GM23338 (cell line): ENCODE measurements around the gene DDN. TPM values are rescaled to one million over a fixed set of nuclear protein-coding genes. Genes with fewer than 3 reads are reported as not detected.

Experiments
- ATAC-seq: fragments of 200-7000 bp; cut with Tn5 transposase; 3 replicates; pipeline ENCODE4 v1.9.1; 2020
- DNase-seq: peaks from one replicate; pipeline ENCODE4 v3.0.0-alpha.2; 2015; ENCODE audit warnings: low spot score
- H2AFZ ChIP-seq: fragments of 200-600 bp; sonication (generic); 2 replicates; pipeline ENCODE4 v1.8.0; 2016; ENCODE audit warnings: antibody characterized with exemption, mild to moderate bottlenecking, moderate library complexity
- H3F3A ChIP-seq: fragments of 200-600 bp; sonication (generic); replicated peaks from 2 replicates; pipeline ENCODE4 v1.8.0; 2017; ENCODE audit warnings: antibody characterized with exemption, mixed run types, low read depth
- H3K27ac ChIP-seq: fragments of 200-600 bp; sonication (generic); 2 replicates; pipeline ENCODE4 v1.6.1; 2016; ENCODE audit warnings: low read depth
- H3K27me3 ChIP-seq: fragments of 200-600 bp; sonication (generic); 2 replicates; pipeline ENCODE4 v1.8.0; 2016; ENCODE audit warnings: mild to moderate bottlenecking, mixed run types, moderate library complexity; ENCODE audit not compliant: insufficient read depth
- H3K36me3 ChIP-seq: fragments of 200-600 bp; sonication (generic); 2 replicates; pipeline ENCODE4 v1.8.0; 2016; ENCODE audit warnings: mild to moderate bottlenecking; ENCODE audit not compliant: insufficient read depth
- H3K4me1 ChIP-seq: fragments of 200-600 bp; sonication (generic); 2 replicates; pipeline ENCODE4 v1.8.0; 2016; ENCODE audit warnings: mild to moderate bottlenecking, moderate library complexity; ENCODE audit not compliant: insufficient read depth
- H3K4me2 ChIP-seq: fragments of 200-600 bp; sonication (generic); 2 replicates; pipeline ENCODE4 v1.7.1; 2017; ENCODE audit warnings: mixed run types
- H3K4me3 ChIP-seq: fragments of 200-600 bp; sonication (generic); 2 replicates; pipeline ENCODE4 v1.6.1; 2016; ENCODE audit warnings: mixed run types
- H3K79me2 ChIP-seq: fragments of 200-600 bp; sonication (generic); replicated peaks from 2 replicates; pipeline ENCODE4 v1.8.0; 2017; ENCODE audit warnings: mild to moderate bottlenecking; ENCODE audit not compliant: insufficient read depth
- H3K9me2 ChIP-seq: fragments of 200-600 bp; sonication (generic); 2 replicates; pipeline ENCODE4 v1.8.0; 2017; ENCODE audit not compliant: insufficient read depth
- H4K20me1 ChIP-seq: fragments of 200-600 bp; sonication (generic); replicated peaks from 2 replicates; pipeline ENCODE4 v1.8.0; 2017; ENCODE audit warnings: mild to moderate bottlenecking; ENCODE audit not compliant: insufficient read depth
- H3K27ac Mint-ChIP-seq: 2 replicates; pipeline ENCODE4 v1.8.0; 2020; ENCODE audit warnings: inconsistent platforms, mild to moderate bottlenecking, moderate library complexity, mixed read lengths
- H3K27me3 Mint-ChIP-seq: 3 replicates; pipeline ENCODE4 v1.8.0; 2022; ENCODE audit warnings: low read depth, mild to moderate bottlenecking, moderate library complexity, mixed read lengths, inconsistent platforms; ENCODE audit not compliant: insufficient read depth, poor library complexity
- H3K36me3 Mint-ChIP-seq: 3 replicates; pipeline ENCODE4 v1.8.0; 2021; ENCODE audit warnings: low read depth, mild to moderate bottlenecking, inconsistent platforms, moderate library complexity, mixed read lengths
- H3K4me1 Mint-ChIP-seq: 3 replicates; pipeline ENCODE4 v1.8.0; 2020; ENCODE audit warnings: mild to moderate bottlenecking, inconsistent platforms, mixed read lengths
- H3K4me3 Mint-ChIP-seq: 3 replicates; pipeline ENCODE4 v1.8.0; 2021; ENCODE audit warnings: moderate library complexity, mild to moderate bottlenecking, inconsistent platforms, mixed read lengths
- H3K9me3 Mint-ChIP-seq: 3 replicates; pipeline ENCODE4 v1.8.0; 2020; ENCODE audit warnings: moderate library complexity, mild to moderate bottlenecking, inconsistent platforms, mixed read lengths
- POLR2AphosphoS5 ChIP-seq: IDR thresholded peaks from 2 replicates; pipeline ENCODE4 v1.6.1; 2016; ENCODE audit warnings: antibody characterized with exemption, low read depth
- REST ChIP-seq: IDR thresholded peaks from one replicate; pipeline ENCODE4 v1.6.1; 2018; ENCODE audit warnings: antibody characterized with exemption; ENCODE audit not compliant: unreplicated experiment
- polyA plus RNA-seq: library from polyadenylated mRNA; unstranded; fragments of >200 nt; fragmentation: Nextera tagmentation; extraction: Ambion mirVana; gene quantifications from 2 replicates; pipeline ENCODE4 v1.2.1, GENCODE V29; 2016
- total RNA-seq: library from RNA; depleted of rRNA; stranded (reverse); fragments of >200 nt; shearing (Covaris generic); gene quantifications from 2 replicates; pipeline ENCODE4 v1.2.3, GENCODE V29; 2014
- TF ChIP-seq, protein P1 (sequence below), 2 experiments: fragments of 200-600 bp in 1 of 2; sonication (generic) in 1 of 2; conservative IDR thresholded peaks; 2 replicates each; pipeline versions ENCODE4 v1.5.1 to v1.6.1; 2016 to 2017; ENCODE audit warnings: antibody characterized with exemption in 2 of 2, low read depth in 2 of 2, mild to moderate bottlenecking in 2 of 2, moderate library complexity in 1 of 2
- TF ChIP-seq, protein P2 (sequence below): IDR thresholded peaks from 2 replicates; pipeline ENCODE4 v1.6.1; 2016; ENCODE audit warnings: antibody characterized with exemption

DDN gene
- total and polyA plus RNA-seq, 2 experiments from 2014 or later: 0.10 TPM; not detected in 1

GRCh38 chr12:49033611-49034285, 34.6 kb upstream of the DDN start:
- no peaks in the 10 kb centered on the region for H3K79me2 ChIP-seq
- no peak overlapping the region for H3K4me2 ChIP-seq
- H3K27me3 ChIP-seq: no peaks in the 10 kb centered on the region
- H3K36me3 Mint-ChIP-seq: peaks cover 74% of the 10 kb centered on the region
- H3K4me1 ChIP-seq: no peaks in the 10 kb centered on the region
- H3K4me3 ChIP-seq: no peak overlapping the region
- H4K20me1 ChIP-seq: peaks cover 8% of the 10 kb centered on the region; the same call in 1 of the 2 replicates
- H3K27ac ChIP-seq: no peak overlapping the region
- H3K27ac Mint-ChIP-seq: no peak overlapping the region
- no peaks in the 10 kb centered on the region for H3K9me2 ChIP-seq
- no peak for TF ChIP-seq POLR2AphosphoS5
- no peak for DNase-seq
- H3K27me3 Mint-ChIP-seq: peaks cover 9% of the 10 kb centered on the region
- no peaks in the 10 kb centered on the region for H3K9me3 Mint-ChIP-seq
- ATAC-seq: no peak
- H3K4me1 Mint-ChIP-seq: no peaks in the 10 kb centered on the region
- H2AFZ ChIP-seq: no peak overlapping the region
- peaks cover 17% of the 10 kb centered on the region for H3K36me3 ChIP-seq
- no peaks in the 10 kb centered on the region for H3F3A ChIP-seq
- H3K4me3 Mint-ChIP-seq: no peak overlapping the region; the same call in 2 of the 3 replicates

- H3K9me3 Mint-ChIP-seq: no peaks in the 10 kb centered on the region
These were observed 33.7 kb upstream of the DDN start for GRCh38 chr12:49032679-49033447.

More at GRCh38 chr12:49032679-49033447, 33.7 kb upstream of the DDN start:
- peaks cover 11% of the 10 kb centered on the region for H3K27me3 Mint-ChIP-seq
- Histone ChIP-seq H3K27ac (no peak overlapping the region), H3K79me2 (no peaks in the 10 kb centered on the region), H3F3A (no peaks in the 10 kb centered on the region), H2AFZ (no peak overlapping the region), H3K9me2 (no peaks in the 10 kb centered on the region), H3K27me3 (no peaks in the 10 kb centered on the region), H3K4me3 (no peak overlapping the region), H3K4me2 (no peak overlapping the region), H4K20me1 (peaks cover 12% of the 10 kb centered on the region; the same call in 1 of the 2 replicates), H3K4me1 (no peaks in the 10 kb centered on the region), H3K36me3 (peaks cover 18% of the 10 kb centered on the region; the same call in 1 of the 2 replicates)
- H3K36me3 Mint-ChIP-seq: peaks cover 74% of the 10 kb centered on the region
- DNase-seq (no peak), ATAC-seq (no peak)
- no peak overlapping the region for H3K4me3 Mint-ChIP-seq
- TF ChIP-seq, protein P1, sequence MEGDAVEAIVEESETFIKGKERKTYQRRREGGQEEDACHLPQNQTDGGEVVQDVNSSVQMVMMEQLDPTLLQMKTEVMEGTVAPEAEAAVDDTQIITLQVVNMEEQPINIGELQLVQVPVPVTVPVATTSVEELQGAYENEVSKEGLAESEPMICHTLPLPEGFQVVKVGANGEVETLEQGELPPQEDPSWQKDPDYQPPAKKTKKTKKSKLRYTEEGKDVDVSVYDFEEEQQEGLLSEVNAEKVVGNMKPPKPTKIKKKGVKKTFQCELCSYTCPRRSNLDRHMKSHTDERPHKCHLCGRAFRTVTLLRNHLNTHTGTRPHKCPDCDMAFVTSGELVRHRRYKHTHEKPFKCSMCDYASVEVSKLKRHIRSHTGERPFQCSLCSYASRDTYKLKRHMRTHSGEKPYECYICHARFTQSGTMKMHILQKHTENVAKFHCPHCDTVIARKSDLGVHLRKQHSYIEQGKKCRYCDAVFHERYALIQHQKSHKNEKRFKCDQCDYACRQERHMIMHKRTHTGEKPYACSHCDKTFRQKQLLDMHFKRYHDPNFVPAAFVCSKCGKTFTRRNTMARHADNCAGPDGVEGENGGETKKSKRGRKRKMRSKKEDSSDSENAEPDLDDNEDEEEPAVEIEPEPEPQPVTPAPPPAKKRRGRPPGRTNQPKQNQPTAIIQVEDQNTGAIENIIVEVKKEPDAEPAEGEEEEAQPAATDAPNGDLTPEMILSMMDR (conservative IDR thresholded peaks at IDR 0.05; ENCODE audit: low read depth in 2 of 2): no peak
- TF ChIP-seq, protein P2, sequence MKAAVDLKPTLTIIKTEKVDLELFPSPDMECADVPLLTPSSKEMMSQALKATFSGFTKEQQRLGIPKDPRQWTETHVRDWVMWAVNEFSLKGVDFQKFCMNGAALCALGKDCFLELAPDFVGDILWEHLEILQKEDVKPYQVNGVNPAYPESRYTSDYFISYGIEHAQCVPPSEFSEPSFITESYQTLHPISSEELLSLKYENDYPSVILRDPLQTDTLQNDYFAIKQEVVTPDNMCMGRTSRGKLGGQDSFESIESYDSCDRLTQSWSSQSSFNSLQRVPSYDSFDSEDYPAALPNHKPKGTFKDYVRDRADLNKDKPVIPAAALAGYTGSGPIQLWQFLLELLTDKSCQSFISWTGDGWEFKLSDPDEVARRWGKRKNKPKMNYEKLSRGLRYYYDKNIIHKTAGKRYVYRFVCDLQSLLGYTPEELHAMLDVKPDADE: no peak
- no peak for TF ChIP-seq REST
- H3K27ac Mint-ChIP-seq: no peak overlapping the region
- H3K4me1 Mint-ChIP-seq: no peaks in the 10 kb centered on the region
